Measurements from ENCODE around the gene ITGB1BP1.
"Not testable (repeated sequence)": the region's sequence is repeated elsewhere in the genome, so short reads cannot be mapped to it uniquely, and the experiment has no call there.

ITGB1BP1 gene

GRCh38 chr2:9400268-9401058 lies 22.9 kb downstream of the ITGB1BP1 start:
- TF ChIP-seq, protein P1, sequence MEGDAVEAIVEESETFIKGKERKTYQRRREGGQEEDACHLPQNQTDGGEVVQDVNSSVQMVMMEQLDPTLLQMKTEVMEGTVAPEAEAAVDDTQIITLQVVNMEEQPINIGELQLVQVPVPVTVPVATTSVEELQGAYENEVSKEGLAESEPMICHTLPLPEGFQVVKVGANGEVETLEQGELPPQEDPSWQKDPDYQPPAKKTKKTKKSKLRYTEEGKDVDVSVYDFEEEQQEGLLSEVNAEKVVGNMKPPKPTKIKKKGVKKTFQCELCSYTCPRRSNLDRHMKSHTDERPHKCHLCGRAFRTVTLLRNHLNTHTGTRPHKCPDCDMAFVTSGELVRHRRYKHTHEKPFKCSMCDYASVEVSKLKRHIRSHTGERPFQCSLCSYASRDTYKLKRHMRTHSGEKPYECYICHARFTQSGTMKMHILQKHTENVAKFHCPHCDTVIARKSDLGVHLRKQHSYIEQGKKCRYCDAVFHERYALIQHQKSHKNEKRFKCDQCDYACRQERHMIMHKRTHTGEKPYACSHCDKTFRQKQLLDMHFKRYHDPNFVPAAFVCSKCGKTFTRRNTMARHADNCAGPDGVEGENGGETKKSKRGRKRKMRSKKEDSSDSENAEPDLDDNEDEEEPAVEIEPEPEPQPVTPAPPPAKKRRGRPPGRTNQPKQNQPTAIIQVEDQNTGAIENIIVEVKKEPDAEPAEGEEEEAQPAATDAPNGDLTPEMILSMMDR (IDR thresholded peaks at IDR 0.05; ENCODE audit: insufficient read depth, missing control alignments) = no peak
- FAIRE-seq (no peak), DNase-seq (ENCODE audit: insufficient read length, low spot score) (no peak)

DNA sequence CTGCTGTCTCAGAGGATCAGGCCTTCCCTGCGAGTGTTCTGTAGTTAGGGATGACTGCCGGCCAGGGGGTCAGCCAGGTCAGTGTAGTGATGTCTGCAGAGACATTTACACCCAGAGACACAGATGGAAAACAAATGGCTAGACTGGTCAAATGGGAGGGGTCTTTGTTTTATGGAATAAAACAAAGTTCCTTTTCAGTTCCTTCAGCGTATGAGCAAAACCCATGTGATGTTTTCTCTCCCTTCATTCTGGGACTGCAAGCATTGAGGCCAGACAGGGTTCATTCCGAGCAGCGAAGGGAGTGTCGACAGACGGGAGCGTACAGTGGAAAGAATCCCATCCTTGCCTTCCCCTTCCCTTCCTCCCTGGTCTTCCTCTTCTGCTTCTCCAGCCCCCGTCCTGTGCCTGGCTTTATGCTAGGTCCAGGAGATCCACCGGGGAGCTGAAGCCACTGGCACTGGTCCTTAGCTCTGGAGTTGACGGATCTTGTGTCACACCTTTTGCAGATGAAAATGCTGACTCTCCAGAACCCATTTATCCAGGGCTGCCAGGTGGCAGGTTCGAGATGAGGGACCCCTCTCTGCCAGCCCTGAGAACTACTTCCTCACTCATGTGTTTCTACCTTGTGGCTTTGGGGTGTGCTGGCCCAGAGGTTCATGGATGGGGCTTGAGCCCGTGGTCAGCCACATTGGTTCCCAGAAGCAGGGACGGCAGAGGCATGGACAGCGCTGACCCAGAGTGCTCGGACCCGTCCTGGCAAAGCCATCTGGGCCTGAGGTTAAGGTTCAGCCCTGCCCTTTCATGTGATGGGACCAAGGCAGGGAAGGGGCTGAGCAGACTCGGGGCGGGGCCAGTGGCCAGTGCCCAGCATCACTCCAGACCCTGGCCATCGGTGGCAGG lies 24.2 kb downstream of the ITGB1BP1 start:
- no peak for FAIRE-seq
- TF ChIP-seq, protein P1 (IDR thresholded peaks at IDR 0.05; ENCODE audit: insufficient read depth, missing control alignments) = no peak
- DNase-seq (ENCODE audit: insufficient read length, low spot score) = no peak

GRCh38 chr2:9398251-9398650 lies 25.1 kb downstream of the ITGB1BP1 start:
- FAIRE-seq; DNase-seq (ENCODE audit: insufficient read length, low spot score): not testable (repeated sequence)

- DNase-seq (ENCODE audit: insufficient read length, low spot score) = no peak
- TF ChIP-seq, protein P1 (IDR thresholded peaks at IDR 0.05; ENCODE audit: insufficient read depth, missing control alignments) = no peak
- no peak for FAIRE-seq
Observed at GRCh38 chr2:9397201-9397600, 26.1 kb downstream of the ITGB1BP1 start.

GRCh38 chr2:9394816-9395215 lies 28.5 kb downstream of the ITGB1BP1 start:
- TF ChIP-seq, protein P1 (IDR thresholded peaks at IDR 0.05; ENCODE audit: insufficient read depth, missing control alignments) = no peak
- DNase-seq (ENCODE audit: insufficient read length, low spot score) (no peak), FAIRE-seq (no peak)

DNA sequence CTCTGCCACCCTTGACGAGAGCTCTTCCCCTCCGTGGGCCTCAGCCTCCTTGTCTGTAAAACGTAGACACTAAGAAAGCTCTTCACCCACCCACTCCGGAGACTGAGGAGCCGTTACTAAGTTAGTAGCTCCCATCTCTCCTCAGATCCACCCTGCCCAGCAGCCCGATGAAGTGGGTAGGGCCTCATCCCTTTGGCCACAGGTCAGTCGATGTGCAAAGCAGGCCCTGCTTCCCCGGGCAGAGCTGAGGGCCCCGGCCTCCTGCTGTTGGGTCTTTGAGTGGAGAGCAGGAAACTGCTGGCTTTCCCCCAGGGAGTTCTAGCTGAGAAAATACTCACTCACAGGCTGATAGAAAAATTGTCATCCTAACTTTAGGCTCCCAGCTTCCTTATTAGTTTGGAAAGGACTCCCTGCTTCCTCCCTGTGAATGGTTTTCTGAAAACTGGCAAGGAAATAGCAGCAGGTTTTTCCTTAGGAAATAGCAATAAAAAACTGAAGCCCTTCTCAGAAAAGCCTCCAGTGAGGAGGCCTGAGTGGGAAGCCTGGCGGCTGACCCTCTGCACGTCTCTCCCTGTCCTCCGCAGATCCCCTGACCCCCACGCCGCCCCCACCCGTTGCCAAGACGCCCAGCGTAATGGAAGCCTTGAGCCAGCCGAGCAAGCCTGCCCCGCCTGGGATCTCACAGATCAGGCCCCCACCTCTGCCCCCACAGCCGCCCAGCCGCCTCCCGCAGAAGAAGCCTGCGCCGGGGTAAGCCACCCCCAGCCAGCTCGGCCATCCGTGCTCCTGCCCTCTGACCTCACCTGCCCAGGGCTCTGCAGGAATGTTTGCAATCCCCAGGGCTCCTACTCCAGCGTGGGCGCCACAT lies 30.2 kb downstream of the ITGB1BP1 start:
- DNase-seq (ENCODE audit: insufficient read length, low spot score) (no peak), FAIRE-seq (no peak)
- TF ChIP-seq, protein P1 (IDR thresholded peaks at IDR 0.05; ENCODE audit: insufficient read depth, missing control alignments) = no peak

Data from D721Med (cell line).